IMR-90 (cell line): Measurements from ENCODE around the gene ARHGAP10. TPM values are rescaled to one million over a fixed set of nuclear protein-coding genes. Genes with fewer than 3 reads are reported as not detected.

Source experiments
- ATAC-seq: fragments of 200-7000 bp; cut with Tn5 transposase; 2 replicates; pipeline ENCODE4 v1.9.1; 2020; ENCODE audit warnings: low read depth, mild to moderate bottlenecking, moderate library complexity
- BruUV-seq: library from RNA; stranded (reverse); fragments of 400-500 nt; replicated peaks from 2 replicates; lab custom pipeline; 2021; lab: Mats Ljungman, UMichigan
- CTCF ChIA-PET: fragments of 300-600 bp; formaldehyde crosslinking; extraction: SDS; loops from one replicate; lab custom pipeline; 2021; ENCODE audit warnings: antibody characterized with exemption; lab: Yijun Ruan, JAX
- POLR2A ChIA-PET: fragments of 300-600 bp; sonication (Branson Sonifier 250); formaldehyde crosslinking; loops from one replicate; lab custom pipeline; 2022; ENCODE audit warnings: antibody characterized with exemption; ENCODE audit not compliant: unreplicated experiment; lab: Charles Lee
- DNase-seq: peaks from one replicate; pipeline ENCODE4 v3.0.0; 2013
- H2AFZ ChIP-seq: replicated peaks from 2 replicates; pipeline ENCODE3; 2013; ENCODE audit warnings: low read length, mild to moderate bottlenecking; ENCODE audit not compliant: poor library complexity
- H2AK5ac ChIP-seq: 2 replicates; pipeline ENCODE4 v1.6.1; 2013; ENCODE audit warnings: low read depth, low read length, inconsistent platforms
- H2AK9ac ChIP-seq: replicated peaks from 2 replicates; pipeline ENCODE3; 2013; ENCODE audit warnings: mild to moderate bottlenecking, low read depth, low read length, moderate library complexity; ENCODE audit not compliant: poor library complexity
- H2BK120ac ChIP-seq: 2 replicates; pipeline ENCODE4 v1.6.1; 2013; ENCODE audit warnings: low read depth, low read length, inconsistent platforms
- H2BK15ac ChIP-seq: 3 replicates; pipeline ENCODE4 v1.6.1; 2013; ENCODE audit warnings: low read depth, low read length, inconsistent platforms
- H2BK20ac ChIP-seq: 2 replicates; pipeline ENCODE4 v1.6.1; 2013; ENCODE audit warnings: low read depth, mild to moderate bottlenecking, inconsistent platforms, low read length, moderate library complexity
- H2BK5ac ChIP-seq: 2 replicates; pipeline ENCODE4 v1.6.1; 2013; ENCODE audit warnings: mild to moderate bottlenecking, low read depth, low read length, inconsistent platforms; ENCODE audit not compliant: poor library complexity, severe bottlenecking
- H3K14ac ChIP-seq: replicated peaks from 2 replicates; pipeline ENCODE4 v1.6.1; 2013; ENCODE audit warnings: low read depth, low read length, inconsistent platforms
- H3K18ac ChIP-seq: 2 replicates; pipeline ENCODE4 v1.6.1; 2013; ENCODE audit warnings: low read depth, low read length, control low read depth
- H3K23ac ChIP-seq: 2 replicates; pipeline ENCODE4 v1.6.1; 2013; ENCODE audit warnings: low read depth, low read length, inconsistent platforms
- H3K27ac ChIP-seq: 2 replicates; pipeline ENCODE4 v1.5.1; 2013; ENCODE audit warnings: mild to moderate bottlenecking, control low read depth, low read length; ENCODE audit not compliant: insufficient read depth
- H3K27me3 ChIP-seq: 2 replicates; pipeline ENCODE4 v1.6.1; 2013; ENCODE audit warnings: low read length; ENCODE audit not compliant: control insufficient read depth, insufficient read depth
- H3K36me3 ChIP-seq: 2 replicates; pipeline ENCODE4 v1.6.1; 2013; ENCODE audit warnings: low read length, mixed read lengths; ENCODE audit not compliant: control insufficient read depth, insufficient read depth
- H3K4ac ChIP-seq: 2 replicates; pipeline ENCODE4 v1.6.1; 2013; ENCODE audit warnings: low read depth, low read length, inconsistent platforms
- H3K4me1 ChIP-seq: 2 replicates; pipeline ENCODE4 v1.6.1; 2013; ENCODE audit warnings: low read length, mixed read lengths; ENCODE audit not compliant: control insufficient read depth, insufficient read depth
- H3K4me2 ChIP-seq: 2 replicates; pipeline ENCODE4 v1.6.1; 2013; ENCODE audit warnings: low read depth, mild to moderate bottlenecking, control low read depth, low read length, moderate library complexity
- H3K4me3 ChIP-seq: 2 replicates; pipeline ENCODE4 v1.5.1; 2013; ENCODE audit warnings: low read depth, mild to moderate bottlenecking, control low read depth, low read length, moderate library complexity; ENCODE audit not compliant: insufficient read depth
- H3K56ac ChIP-seq: 2 replicates; pipeline ENCODE4 v1.6.1; 2013; ENCODE audit warnings: low read length, inconsistent platforms; ENCODE audit not compliant: insufficient read depth; ENCODE audit errors: extremely low read depth
- H3K79me1 ChIP-seq, 2 experiments: 2 replicates each; pipeline ENCODE4 v1.6.1; 2013; ENCODE audit warnings: low read length in 2 of 2, inconsistent platforms in 1 of 2, low read depth in 1 of 2
- H3K9ac ChIP-seq: 2 replicates; pipeline ENCODE4 v1.6.1; 2013; ENCODE audit warnings: low read depth, low read length, control low read depth
- H3K9me1 ChIP-seq: 2 replicates; pipeline ENCODE4 v1.6.1; 2013; ENCODE audit warnings: low read length, inconsistent platforms; ENCODE audit not compliant: insufficient read depth
- H3K9me3 ChIP-seq: 2 replicates; pipeline ENCODE4 v1.6.1; 2013; ENCODE audit warnings: low read length; ENCODE audit not compliant: control insufficient read depth, insufficient read depth
- H4K20me1 ChIP-seq: 2 replicates; pipeline ENCODE4 v1.6.1; 2013; ENCODE audit warnings: low read length, inconsistent platforms; ENCODE audit not compliant: insufficient read depth
- H4K5ac ChIP-seq: 2 replicates; pipeline ENCODE4 v1.6.1; 2013; ENCODE audit warnings: mild to moderate bottlenecking, low read depth, low read length, control low read depth
- H4K8ac ChIP-seq, 2 experiments: 2 replicates each; pipeline ENCODE4 v1.6.1; 2013; ENCODE audit warnings: low read depth in 2 of 2, low read length in 2 of 2, control low read depth in 1 of 2, inconsistent platforms in 1 of 2
- H4K91ac ChIP-seq: 2 replicates; pipeline ENCODE4 v1.6.1; 2013; ENCODE audit warnings: low read depth, low read length, inconsistent platforms; ENCODE audit not compliant: insufficient read depth
- BHLHE40 ChIP-seq: fragments of 150-350 bp; IDR thresholded peaks from 2 replicates; pipeline ENCODE4 v1.6.1; 2016; ENCODE audit warnings: mild to moderate bottlenecking, low read depth, low read length
- CEBPB ChIP-seq: IDR thresholded peaks from 2 replicates; pipeline ENCODE4 v1.6.1; 2012; ENCODE audit warnings: low read depth, low read length, improper control_type of control experiment
- CHD1 ChIP-seq: IDR thresholded peaks from 2 replicates; pipeline ENCODE4 v1.6.1; 2012; ENCODE audit warnings: low read depth, low read length, improper control_type of control experiment
- CTCF ChIP-seq: conservative IDR thresholded peaks from 2 replicates; pipeline ENCODE4 v1.5.1; 2012; ENCODE audit warnings: mild to moderate bottlenecking, low read depth, low read length, improper control_type of control experiment
- FOS ChIP-seq: fragments of 150-350 bp; IDR thresholded peaks from 2 replicates; pipeline ENCODE4 v1.6.1; 2016; ENCODE audit warnings: low read depth, low read length
- MAFK ChIP-seq: IDR thresholded peaks from 2 replicates; pipeline ENCODE4 v1.6.1; 2012; ENCODE audit warnings: low read depth, low read length, improper control_type of control experiment
- MAZ ChIP-seq: IDR thresholded peaks from 2 replicates; pipeline ENCODE4 v1.6.1; 2012; ENCODE audit warnings: low read depth, mild to moderate bottlenecking, low read length, improper control_type of control experiment, moderate library complexity, borderline replicate concordance
- MXI1 ChIP-seq: IDR thresholded peaks from 2 replicates; pipeline ENCODE4 v1.6.1; 2012; ENCODE audit warnings: low read depth, mild to moderate bottlenecking, low read length, moderate library complexity, borderline replicate concordance
- NFE2L2 ChIP-seq: fragments of 150-350 bp; IDR thresholded peaks from 2 replicates; pipeline ENCODE4 v1.6.1; 2016; ENCODE audit warnings: low read depth, mild to moderate bottlenecking, low read length
- POLR2A ChIP-seq: IDR thresholded peaks from 2 replicates; pipeline ENCODE4 v1.6.1; 2012; ENCODE audit warnings: mild to moderate bottlenecking, low read depth, low read length
- RAD21 ChIP-seq: IDR thresholded peaks from 2 replicates; pipeline ENCODE4 v1.6.1; 2012; ENCODE audit warnings: low read length, improper control_type of control experiment
- RCOR1 ChIP-seq: IDR thresholded peaks from 2 replicates; pipeline ENCODE4 v1.6.1; 2012; ENCODE audit warnings: mild to moderate bottlenecking, low read length, improper control_type of control experiment; ENCODE audit not compliant: insufficient replicate concordance
- RFX5 ChIP-seq: IDR thresholded peaks from 2 replicates; pipeline ENCODE4 v1.8.0; 2012; ENCODE audit warnings: low read depth, mild to moderate bottlenecking, low read length, moderate library complexity
- SMC3 ChIP-seq: fragments of 150-350 bp; IDR thresholded peaks from 2 replicates; pipeline ENCODE4 v1.6.1; 2016; ENCODE audit warnings: low read depth, mild to moderate bottlenecking, antibody characterized with exemption, low read length, moderate library complexity
- WGBS, 2 experiments: methylation state at CpG; one replicate each; pipeline versions ENCODE4 v1.1.5 to v1.1.7; 2013; ENCODE audit warnings: missing lambda C conversion rate in 2 of 2; ENCODE audit not compliant: insufficient read length in 1 of 2; ENCODE audit errors: extremely low coverage in 2 of 2; 5-methylcytosine and 5-hydroxymethylcytosine counted together
- dilution Hi-C: fragments of 300-500 bp; cut with HindIII; formaldehyde crosslinking; loops from one replicate; pipeline ENCODE4 v1.14.3; 2018; ENCODE audit warnings: low sequenced_read_pairs; ENCODE audit not compliant: unreplicated experiment
- in situ Hi-C: fragments of 300-500 bp; cut with MboI; formaldehyde crosslinking; loops from 3 replicates; pipeline ENCODE4 v1.14.3; 2019; ENCODE audit warnings: low sequenced_read_pairs, inconsistent platforms, mixed read lengths
- intact Hi-C: fragments of 100-400 bp; cut with micrococcal nuclease; formaldehyde crosslinking; loops from 2 replicates; pipeline ENCODE4 v1.10.0; 2022
- polyA plus RNA-seq, 3 experiments: library from polyadenylated mRNA; depleted of rRNA; stranded (reverse); fragments of >200 nt; gene quantifications; 2 replicates each; pipeline ENCODE4 v1.2.3, GENCODE V29; 2012; ENCODE audit warnings: low replicate concordance in 1 of 3
- total RNA-seq: library from RNA; depleted of rRNA; stranded (reverse); fragments of >200 nt; gene quantifications from 2 replicates; pipeline ENCODE4 v1.2.3, GENCODE V29; 2012
- TF ChIP-seq, protein P1 (sequence below): fragments of 150-350 bp; IDR thresholded peaks from 2 replicates; pipeline ENCODE4 v1.6.1; 2017; ENCODE audit warnings: mild to moderate bottlenecking, antibody characterized with exemption, low read length, low read depth
- TF ChIP-seq, protein P2 (sequence below): fragments of 150-350 bp; IDR thresholded peaks from 2 replicates; pipeline ENCODE4 v1.6.1; 2016; ENCODE audit warnings: low read depth, mild to moderate bottlenecking, low read length, moderate library complexity, borderline replicate concordance

The ARHGAP10 gene
- total and polyA plus RNA-seq, 2 of the 4 experiments (the other 2 are of a cell fraction), result 27.1 to 29.4 TPM

GRCh38 chr4:147991543-147992283 lies 259.8 kb downstream of the ARHGAP10 start:
- Histone ChIP-seq H3K23ac (no peak overlapping the region), H3K27ac (no peak overlapping the region), H4K91ac (no peak overlapping the region), H3K9me1 (peaks cover 6% of the 10 kb centered on the region), H2BK5ac (no peak overlapping the region), H2AK9ac (no peak overlapping the region), H3K9me3 (no peaks in the 10 kb centered on the region), H2BK20ac (no peak overlapping the region), H3K27me3 (no peaks in the 10 kb centered on the region), H3K4me1 (peaks cover 3% of the 10 kb centered on the region), H2BK120ac (no peak overlapping the region), H3K4ac (no peak overlapping the region), H3K9ac (no peak overlapping the region), H3K36me3 (peaks cover 3% of the 10 kb centered on the region), H3K4me3 (no peak overlapping the region), H2AK5ac (no peak overlapping the region), H3K79me1 (peaks cover 16 to 29% of the 10 kb centered on the region in 2 experiments; a peak in 3 of 4 replicates), H2BK15ac (no peak overlapping the region), H4K8ac (no peak overlapping the region), H3K14ac (no peak overlapping the region; the same call in 1 of the 2 replicates), H4K5ac (no peak overlapping the region), H3K56ac (no peak overlapping the region), H4K20me1 (no peaks in the 10 kb centered on the region; the same call in 1 of the 2 replicates), H3K18ac (no peak overlapping the region), H2AFZ (no peak overlapping the region), H3K4me2 (no peak overlapping the region)
- CTCF ChIA-PET, result no interaction called here
- in situ Hi-C loops (no loop called here), intact Hi-C loops (no loop called here), dilution Hi-C loops (no loop called here)
- WGBS, 2 experiments, result 93% methylated on average over 3 of the region's 11 CpGs; no CpG with 5 or more reads in 1 of the 2 experiments
- TF ChIP-seq, protein P1, sequence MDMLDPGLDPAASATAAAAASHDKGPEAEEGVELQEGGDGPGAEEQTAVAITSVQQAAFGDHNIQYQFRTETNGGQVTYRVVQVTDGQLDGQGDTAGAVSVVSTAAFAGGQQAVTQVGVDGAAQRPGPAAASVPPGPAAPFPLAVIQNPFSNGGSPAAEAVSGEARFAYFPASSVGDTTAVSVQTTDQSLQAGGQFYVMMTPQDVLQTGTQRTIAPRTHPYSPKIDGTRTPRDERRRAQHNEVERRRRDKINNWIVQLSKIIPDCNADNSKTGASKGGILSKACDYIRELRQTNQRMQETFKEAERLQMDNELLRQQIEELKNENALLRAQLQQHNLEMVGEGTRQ, result no peak
- TF ChIP-seq RCOR1 (no peak), MAZ (no peak), SMC3 (no peak), RFX5 (no peak), BHLHE40 (no peak), FOS (no peak), RAD21 (no peak), CEBPB (no peak), NFE2L2 (no peak), CHD1 (no peak), MXI1 (no peak), CTCF (no peak), MAFK (no peak), POLR2A (no peak)
- TF ChIP-seq, protein P2, sequence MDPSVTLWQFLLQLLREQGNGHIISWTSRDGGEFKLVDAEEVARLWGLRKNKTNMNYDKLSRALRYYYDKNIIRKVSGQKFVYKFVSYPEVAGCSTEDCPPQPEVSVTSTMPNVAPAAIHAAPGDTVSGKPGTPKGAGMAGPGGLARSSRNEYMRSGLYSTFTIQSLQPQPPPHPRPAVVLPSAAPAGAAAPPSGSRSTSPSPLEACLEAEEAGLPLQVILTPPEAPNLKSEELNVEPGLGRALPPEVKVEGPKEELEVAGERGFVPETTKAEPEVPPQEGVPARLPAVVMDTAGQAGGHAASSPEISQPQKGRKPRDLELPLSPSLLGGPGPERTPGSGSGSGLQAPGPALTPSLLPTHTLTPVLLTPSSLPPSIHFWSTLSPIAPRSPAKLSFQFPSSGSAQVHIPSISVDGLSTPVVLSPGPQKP, result no peak
- POLR2A ChIA-PET, result no interaction called here
- no TSS peak for BruUV-seq
- ATAC-seq (no peak), DNase-seq (no peak)
